ENCODE data around the gene NMRK2.

NMRK2 gene

GRCh38 chr19:3961007-3961406 lies 28.1 kb downstream of the NMRK2 start:
- no peaks in the 10 kb centered on the region for H3K9me2 ChIP-seq (replicated peaks; ENCODE audit: control insufficient read depth, low read length)
- H3K4me3 ChIP-seq (ENCODE audit: low read length) = no peak overlapping the region
- no peaks in the 10 kb centered on the region for H4K20me1 ChIP-seq (ENCODE audit: control insufficient read depth, insufficient read depth, low read depth, low read length)
- peaks cover 29% of the 10 kb centered on the region for H3K36me3 ChIP-seq (ENCODE audit: control insufficient read depth, low read length)
- TF ChIP-seq, protein P1, sequence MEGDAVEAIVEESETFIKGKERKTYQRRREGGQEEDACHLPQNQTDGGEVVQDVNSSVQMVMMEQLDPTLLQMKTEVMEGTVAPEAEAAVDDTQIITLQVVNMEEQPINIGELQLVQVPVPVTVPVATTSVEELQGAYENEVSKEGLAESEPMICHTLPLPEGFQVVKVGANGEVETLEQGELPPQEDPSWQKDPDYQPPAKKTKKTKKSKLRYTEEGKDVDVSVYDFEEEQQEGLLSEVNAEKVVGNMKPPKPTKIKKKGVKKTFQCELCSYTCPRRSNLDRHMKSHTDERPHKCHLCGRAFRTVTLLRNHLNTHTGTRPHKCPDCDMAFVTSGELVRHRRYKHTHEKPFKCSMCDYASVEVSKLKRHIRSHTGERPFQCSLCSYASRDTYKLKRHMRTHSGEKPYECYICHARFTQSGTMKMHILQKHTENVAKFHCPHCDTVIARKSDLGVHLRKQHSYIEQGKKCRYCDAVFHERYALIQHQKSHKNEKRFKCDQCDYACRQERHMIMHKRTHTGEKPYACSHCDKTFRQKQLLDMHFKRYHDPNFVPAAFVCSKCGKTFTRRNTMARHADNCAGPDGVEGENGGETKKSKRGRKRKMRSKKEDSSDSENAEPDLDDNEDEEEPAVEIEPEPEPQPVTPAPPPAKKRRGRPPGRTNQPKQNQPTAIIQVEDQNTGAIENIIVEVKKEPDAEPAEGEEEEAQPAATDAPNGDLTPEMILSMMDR (IDR thresholded peaks at IDR 0.05; ENCODE audit: low read depth, low read length, poor library complexity, severe bottlenecking) = no peak
- no peak for TF ChIP-seq EZH2phosphoT487 (IDR thresholded peaks at IDR 0.05; ENCODE audit: borderline replicate concordance, low read length)
- no peaks in the 10 kb centered on the region for H3F3A ChIP-seq (ENCODE audit: control insufficient read depth, insufficient read depth)
- no peak overlapping the region for H3K27ac ChIP-seq (ENCODE audit: low read depth, low read length)
- no peaks in the 10 kb centered on the region for H3K27me3 ChIP-seq (ENCODE audit: control insufficient read depth, low read length)
- no peaks in the 10 kb centered on the region for H3K79me2 ChIP-seq (ENCODE audit: control insufficient read depth, low read length)
- no peak overlapping the region for H3K4me2 ChIP-seq (ENCODE audit: low read length)
- H3K4me1 ChIP-seq (ENCODE audit: control insufficient read depth, low read length) = no peaks in the 10 kb centered on the region
- H3K9me3 ChIP-seq (ENCODE audit: control insufficient read depth, insufficient read depth, low read length) = no peaks in the 10 kb centered on the region

- Histone ChIP-seq H3K36me3 (ENCODE audit: control insufficient read depth, low read length) (peaks cover 44% of the 10 kb centered on the region), H4K20me1 (ENCODE audit: control insufficient read depth, insufficient read depth, low read depth, low read length) (no peaks in the 10 kb centered on the region), H3K27me3 (ENCODE audit: control insufficient read depth, low read length) (no peaks in the 10 kb centered on the region), H3K27ac (ENCODE audit: low read depth, low read length) (no peak overlapping the region), H3K4me3 (ENCODE audit: low read length) (no peak overlapping the region), H3K9me2 (replicated peaks; ENCODE audit: control insufficient read depth, low read length) (no peaks in the 10 kb centered on the region), H3K79me2 (ENCODE audit: control insufficient read depth, low read length) (peaks cover 9% of the 10 kb centered on the region), H3K4me1 (ENCODE audit: control insufficient read depth, low read length) (no peaks in the 10 kb centered on the region), H3F3A (ENCODE audit: control insufficient read depth, insufficient read depth) (no peaks in the 10 kb centered on the region), H3K9me3 (ENCODE audit: control insufficient read depth, insufficient read depth, low read length) (no peaks in the 10 kb centered on the region), H3K4me2 (ENCODE audit: low read length) (no peak overlapping the region)
- TF ChIP-seq EZH2phosphoT487 (IDR thresholded peaks at IDR 0.05; ENCODE audit: borderline replicate concordance, low read length) = no peak
- TF ChIP-seq, protein P1 (IDR thresholded peaks at IDR 0.05; ENCODE audit: low read depth, low read length, poor library complexity, severe bottlenecking) = no peak
Measured at GRCh38 chr19:3963458-3964255, 30.8 kb downstream of the NMRK2 start.

DNA sequence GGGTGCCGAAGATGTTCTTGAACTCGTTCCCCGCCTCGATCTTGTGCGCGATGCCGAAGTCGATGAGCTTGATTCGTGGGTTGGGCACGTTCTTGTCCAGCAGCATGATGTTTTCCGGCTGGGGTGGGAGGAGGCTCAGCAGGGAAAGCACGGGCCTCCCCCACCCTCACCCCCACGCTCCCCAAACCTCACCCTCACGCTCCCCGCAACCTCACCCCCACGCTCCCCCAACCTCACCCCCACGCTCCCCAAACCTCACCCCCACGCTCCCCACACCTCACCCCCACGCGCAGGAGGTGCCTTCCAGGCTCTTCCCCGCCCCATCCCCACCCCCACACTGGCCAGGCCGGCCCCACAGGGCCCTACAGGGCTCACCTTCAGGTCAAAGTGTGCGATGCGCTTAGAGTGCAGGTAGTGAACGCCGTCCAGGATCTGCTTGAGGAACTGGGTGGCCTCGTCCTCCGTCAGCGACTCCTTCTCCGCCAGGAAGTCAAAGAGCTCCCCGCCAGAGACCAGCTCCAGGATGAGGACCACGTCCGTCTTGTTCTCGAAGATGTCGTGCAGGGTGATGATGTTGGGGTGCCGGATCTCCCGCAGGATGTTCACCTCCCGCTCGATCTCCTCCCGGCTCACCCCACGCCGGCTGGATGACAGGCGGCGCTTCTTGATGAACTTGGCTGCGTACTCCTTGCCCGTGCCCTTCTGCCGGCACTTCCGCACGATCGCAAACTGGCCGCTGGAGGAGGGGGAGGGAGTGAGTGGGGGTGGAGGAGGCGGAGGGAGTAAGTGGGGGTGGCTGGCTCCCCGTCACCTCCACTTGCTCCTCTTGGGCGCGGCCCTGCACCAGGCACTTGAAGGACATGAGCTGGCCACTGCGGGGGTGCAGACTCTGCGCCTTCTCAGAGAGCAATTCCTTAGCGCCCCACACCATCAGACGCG lies 31.7 kb downstream of the NMRK2 start:
- peaks cover 52% of the 10 kb centered on the region for H3K36me3 ChIP-seq (ENCODE audit: control insufficient read depth, low read length)
- H3K9me2 ChIP-seq (replicated peaks; ENCODE audit: control insufficient read depth, low read length) = no peaks in the 10 kb centered on the region
- no peak overlapping the region for H3K4me3 ChIP-seq (ENCODE audit: low read length)
- H4K20me1 ChIP-seq (ENCODE audit: control insufficient read depth, insufficient read depth, low read depth, low read length) = peaks cover 4% of the 10 kb centered on the region; the same call in 1 of the 2 replicates
- H3K4me1 ChIP-seq (ENCODE audit: control insufficient read depth, low read length) = peaks cover 8% of the 10 kb centered on the region
- no peak overlapping the region for H3K27ac ChIP-seq (ENCODE audit: low read depth, low read length)
- H3K9me3 ChIP-seq (ENCODE audit: control insufficient read depth, insufficient read depth, low read length) = no peaks in the 10 kb centered on the region
- H3K4me2 ChIP-seq (ENCODE audit: low read length) = no peak overlapping the region
- TF ChIP-seq, protein P1 (IDR thresholded peaks at IDR 0.05; ENCODE audit: low read depth, low read length, poor library complexity, severe bottlenecking) = no peak
- TF ChIP-seq EZH2phosphoT487 (IDR thresholded peaks at IDR 0.05; ENCODE audit: borderline replicate concordance, low read length) = no peak
- peaks cover 17% of the 10 kb centered on the region for H3K79me2 ChIP-seq (ENCODE audit: control insufficient read depth, low read length)
- no peaks in the 10 kb centered on the region for H3K27me3 ChIP-seq (ENCODE audit: control insufficient read depth, low read length)
- no peaks in the 10 kb centered on the region for H3F3A ChIP-seq (ENCODE audit: control insufficient read depth, insufficient read depth)

Data from DOHH2 (cell line).